ENCODE results near the gene COL5A3.

The COL5A3 gene

GRCh38 chr19:9939301-9939913 lies 70.9 kb downstream of the COL5A3 start:
- no peak for FAIRE-seq
- DNase-seq (ENCODE audit: insufficient read length, low spot score) = no peak
- TF ChIP-seq, protein P1, sequence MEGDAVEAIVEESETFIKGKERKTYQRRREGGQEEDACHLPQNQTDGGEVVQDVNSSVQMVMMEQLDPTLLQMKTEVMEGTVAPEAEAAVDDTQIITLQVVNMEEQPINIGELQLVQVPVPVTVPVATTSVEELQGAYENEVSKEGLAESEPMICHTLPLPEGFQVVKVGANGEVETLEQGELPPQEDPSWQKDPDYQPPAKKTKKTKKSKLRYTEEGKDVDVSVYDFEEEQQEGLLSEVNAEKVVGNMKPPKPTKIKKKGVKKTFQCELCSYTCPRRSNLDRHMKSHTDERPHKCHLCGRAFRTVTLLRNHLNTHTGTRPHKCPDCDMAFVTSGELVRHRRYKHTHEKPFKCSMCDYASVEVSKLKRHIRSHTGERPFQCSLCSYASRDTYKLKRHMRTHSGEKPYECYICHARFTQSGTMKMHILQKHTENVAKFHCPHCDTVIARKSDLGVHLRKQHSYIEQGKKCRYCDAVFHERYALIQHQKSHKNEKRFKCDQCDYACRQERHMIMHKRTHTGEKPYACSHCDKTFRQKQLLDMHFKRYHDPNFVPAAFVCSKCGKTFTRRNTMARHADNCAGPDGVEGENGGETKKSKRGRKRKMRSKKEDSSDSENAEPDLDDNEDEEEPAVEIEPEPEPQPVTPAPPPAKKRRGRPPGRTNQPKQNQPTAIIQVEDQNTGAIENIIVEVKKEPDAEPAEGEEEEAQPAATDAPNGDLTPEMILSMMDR (IDR thresholded peaks at IDR 0.05; ENCODE audit: insufficient read depth, missing control alignments) = no peak

- FAIRE-seq (no peak), DNase-seq (ENCODE audit: insufficient read length, low spot score) (no peak)
- TF ChIP-seq, protein P1 (IDR thresholded peaks at IDR 0.05; ENCODE audit: insufficient read depth, missing control alignments) = no peak
Measured at GRCh38 chr19:9937001-9937411, 73.3 kb downstream of the COL5A3 start.

GRCh38 chr19:9936326-9937000 lies 73.8 kb downstream of the COL5A3 start, which contains the start of gene OLFM2:
TSS of gene OLFM2 (minus strand) at chr19:9936515. CDS start at chr19:9936366, 149 bp downstream.
- DNase-seq (ENCODE audit: insufficient read length, low spot score) (peak; percentile 89), FAIRE-seq (no peak)
- TF ChIP-seq, protein P1 (IDR thresholded peaks at IDR 0.05; ENCODE audit: insufficient read depth, missing control alignments) = no peak

DNA sequence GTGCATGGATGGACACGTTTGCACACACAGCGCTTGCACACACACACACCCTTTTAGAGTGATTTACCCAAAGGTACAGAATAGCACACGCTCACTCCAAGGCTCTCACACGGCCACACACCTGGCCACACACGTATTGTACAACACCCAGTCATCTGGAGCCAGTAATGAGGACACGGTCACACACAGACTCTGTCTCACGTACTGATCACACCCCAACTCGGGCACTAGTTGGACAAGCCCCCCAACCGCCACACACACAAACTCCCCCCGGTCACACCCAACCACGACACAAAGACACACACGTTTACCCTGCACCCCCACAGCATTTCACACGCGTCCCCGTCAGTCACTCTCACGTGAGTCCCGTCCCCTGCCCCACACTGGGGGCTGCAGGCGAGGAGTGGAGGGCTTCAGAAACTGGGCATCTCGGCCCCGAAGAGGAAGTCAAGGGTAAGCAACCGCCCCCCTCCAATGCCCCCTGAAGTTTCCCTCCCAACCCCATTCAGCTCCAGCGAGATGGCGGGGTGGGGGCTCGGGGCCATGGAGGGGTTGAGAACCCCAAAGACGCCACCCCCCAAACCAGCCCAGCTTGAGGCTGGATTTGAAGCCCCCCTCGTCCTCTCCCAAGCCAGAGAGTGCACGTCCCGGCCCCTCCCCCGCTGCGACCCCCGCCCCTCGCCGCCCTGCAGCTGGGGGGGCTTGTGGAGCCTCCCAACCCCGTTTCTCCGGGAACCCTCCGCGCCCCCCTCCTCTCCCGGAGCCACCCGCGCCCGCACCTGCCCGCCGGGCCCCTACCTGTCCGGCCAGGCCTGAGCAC lies 74.6 kb downstream of the COL5A3 start:
- DNase-seq (ENCODE audit: insufficient read length, low spot score) (no peak), FAIRE-seq (no peak)
- TF ChIP-seq, protein P1 (IDR thresholded peaks at IDR 0.05; ENCODE audit: insufficient read depth, missing control alignments) = no peak

- FAIRE-seq (no peak), DNase-seq (ENCODE audit: insufficient read length, low spot score) (no peak)
- TF ChIP-seq, protein P1 (IDR thresholded peaks at IDR 0.05; ENCODE audit: insufficient read depth, missing control alignments) = peak; percentile 79
Measured at GRCh38 chr19:9934132-9934950, 76.0 kb downstream of the COL5A3 start.

GRCh38 chr19:9932835-9933234 lies 77.5 kb downstream of the COL5A3 start:
- FAIRE-seq (no peak), DNase-seq (ENCODE audit: insufficient read length, low spot score) (no peak)
- TF ChIP-seq, protein P1 (IDR thresholded peaks at IDR 0.05; ENCODE audit: insufficient read depth, missing control alignments) = no peak

Measured in D721Med (cell line).